C4-2B (cell line): ENCODE measurements around the gene FARSB.

Source experiments
- CTCF ChIP-seq: fragments of 450-650 bp; conservative IDR thresholded peaks from 2 replicates; pipeline ENCODE4 v1.5.1; 2017; ENCODE audit warnings: mild to moderate bottlenecking
- ZFX ChIP-seq: fragments of 450-650 bp; IDR thresholded peaks from 2 replicates; pipeline ENCODE4 v1.6.1; 2017

DNA sequence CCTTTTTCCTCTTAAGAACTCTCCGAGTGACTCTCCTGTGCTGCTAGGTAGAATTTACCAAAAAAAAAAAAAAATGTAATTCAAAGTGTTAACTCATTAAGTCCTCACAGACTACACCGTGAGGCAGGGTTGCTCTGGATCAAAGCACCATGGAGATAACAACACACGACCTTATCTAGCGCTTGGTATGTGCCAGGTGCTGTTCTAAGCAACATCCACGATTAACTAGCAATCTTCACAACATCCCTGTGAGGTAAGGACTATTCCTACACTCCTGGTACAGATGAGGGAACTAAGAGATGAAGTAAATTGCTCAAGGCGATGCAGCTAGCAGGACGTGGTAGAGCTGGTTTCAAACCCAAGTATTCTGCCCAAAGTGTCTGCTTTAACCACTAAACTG lies 17.4 kb upstream of the FARSB start:
- TF ChIP-seq CTCF, result no peak
- no peak for TF ChIP-seq ZFX
